ENCODE measurements around the gene DDX28. TPM values are rescaled to one million over a fixed set of nuclear protein-coding genes. Genes with fewer than 3 reads are reported as not detected.

Gene DDX28
- total and polyA plus RNA-seq, 10 of the 15 experiments (the other 5 are each of a cell fraction or from before 2014, with no cell fraction given), result 3.6 to 40.4 (median 20.0) TPM

GRCh38 chr16:68015681-68016080 lies 7.4 kb downstream of the DDX28 start, which contains the start of gene DPEP2NB:
Gene DPEP2NB, minus strand, starts transcription at chr16:68015911. Its CDS starts 141 bp downstream, at chr16:68015770.
- POLR2A ChIA-PET, result interaction anchor here (0.5 to 0.7 kb wide), 2 partner anchors 60 to 222 kb away, joined by 3 to 8 read pairs; no protein-coding TSS in a partner anchor

DNA sequence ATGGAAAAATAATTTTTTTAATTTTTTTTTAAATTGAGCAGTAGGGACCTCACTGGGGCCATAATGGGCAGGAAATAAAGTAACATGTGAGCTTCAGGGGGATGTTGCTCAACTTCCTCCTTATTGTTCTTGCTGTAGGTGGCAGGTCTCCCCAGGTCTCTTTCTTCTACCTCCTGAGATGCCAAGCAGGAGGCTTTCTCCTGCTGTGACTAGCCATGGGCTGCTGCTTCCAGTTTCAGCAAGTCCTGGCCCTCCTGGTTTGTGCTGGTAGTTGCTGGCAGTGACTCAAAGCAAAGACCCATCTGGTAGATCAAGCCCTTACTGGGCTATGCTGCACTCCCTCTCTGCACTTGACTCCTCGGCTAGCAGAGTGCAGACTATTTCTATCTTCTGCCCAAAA lies 9.6 kb downstream of the DDX28 start:
- no peaks in the 10 kb centered on the region for H3K27me3 ChIP-seq (replicated peaks in 1 of 2; ENCODE audit: control insufficient read depth in 2 of 2, insufficient read depth in 2 of 2, low read length in 1 of 2)
- no peaks in the 10 kb centered on the region for H4K20me1 ChIP-seq (ENCODE audit: control insufficient read depth, insufficient read depth)
- POLR2A ChIA-PET, result interaction anchor here (0.7 kb wide), 1 partner anchor 209 kb away, joined by 3 read pairs; no protein-coding TSS in a partner anchor
- 0% methylated on average over 1 of the region's 1 CpG for WGBS (ENCODE audit: insufficient coverage, insufficient replicate concordance, low lambda C conversion rate, missing lambda C conversion rate)
- BruUV-seq (replicated peaks), result no TSS peak
- no peak overlapping the region for H3K27ac ChIP-seq (ENCODE audit: control insufficient read depth, insufficient read depth)
- no peak overlapping the region for H2AFZ ChIP-seq (ENCODE audit: control insufficient read depth, low read depth, low read length)
- H3K79me2 ChIP-seq (ENCODE audit: control insufficient read depth, insufficient read depth, low read length), result no peaks in the 10 kb centered on the region
- H3K9me3 ChIP-seq (replicated peaks; ENCODE audit: control insufficient read depth, insufficient read depth, low read length), result no peaks in the 10 kb centered on the region
- DNase-seq (ENCODE audit: low read depth, low spot score) (no peak), FAIRE-seq (no peak), ATAC-seq (no peak)
- H3K36me3 ChIP-seq (ENCODE audit: control insufficient read depth in 2 of 2, insufficient read depth in 2 of 2, low read length in 1 of 2), result no peaks in the 10 kb centered on the region
- RAD21 ChIA-PET (ENCODE audit: unreplicated experiment), result no interaction called here
- no peaks in the 10 kb centered on the region for H3K4me1 ChIP-seq (ENCODE audit: control insufficient read depth, insufficient read depth, low read length)
- intact Hi-C loops (cut with micrococcal nuclease; ENCODE audit: unreplicated experiment), result no loop called here
- no peak overlapping the region for H3K4me3 ChIP-seq
- in situ Hi-C loops (cut with MboI), result no loop called here
- no peak overlapping the region for H3K9ac ChIP-seq (ENCODE audit: control insufficient read depth, insufficient read depth, low read length)
- CTCF ChIA-PET, result no interaction called here
- TF ChIP-seq ZBED1 (IDR thresholded peaks at IDR 0.05; ENCODE audit: borderline replicate concordance) (no peak), NFXL1 (IDR thresholded peaks at IDR 0.05; ENCODE audit: borderline replicate concordance) (no peak), IKZF2 (IDR thresholded peaks at IDR 0.05) (no peak), SIX5 (IDR thresholded peaks at IDR 0.05; ENCODE audit: low read depth, low read length, severe bottlenecking) (no peak)
- H3K4me2 ChIP-seq (ENCODE audit: control insufficient read depth, insufficient read depth), result no peak overlapping the region
- SMC1A ChIA-PET (ENCODE audit: uncharacterized antibody, unreplicated experiment), result no interaction called here

More at GRCh38 chr16:68015681-68016080, 7.4 kb downstream of the DDX28 start, which contains the start of gene DPEP2NB:
- TF ChIP-seq NBN (IDR thresholded peaks at IDR 0.05), result no peak
- TF ChIP-seq, protein P1, sequence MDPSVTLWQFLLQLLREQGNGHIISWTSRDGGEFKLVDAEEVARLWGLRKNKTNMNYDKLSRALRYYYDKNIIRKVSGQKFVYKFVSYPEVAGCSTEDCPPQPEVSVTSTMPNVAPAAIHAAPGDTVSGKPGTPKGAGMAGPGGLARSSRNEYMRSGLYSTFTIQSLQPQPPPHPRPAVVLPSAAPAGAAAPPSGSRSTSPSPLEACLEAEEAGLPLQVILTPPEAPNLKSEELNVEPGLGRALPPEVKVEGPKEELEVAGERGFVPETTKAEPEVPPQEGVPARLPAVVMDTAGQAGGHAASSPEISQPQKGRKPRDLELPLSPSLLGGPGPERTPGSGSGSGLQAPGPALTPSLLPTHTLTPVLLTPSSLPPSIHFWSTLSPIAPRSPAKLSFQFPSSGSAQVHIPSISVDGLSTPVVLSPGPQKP (IDR thresholded peaks at IDR 0.05; ENCODE audit: low read depth, low read length), result no peak
- TF ChIP-seq ZNF217 (IDR thresholded peaks at IDR 0.05), result no peak
- no peak for TF ChIP-seq WRNIP1 (IDR thresholded peaks at IDR 0.05; ENCODE audit: borderline replicate concordance, low read depth, low read length)
- no peak for TF ChIP-seq POLR2AphosphoS2 (IDR thresholded peaks at IDR 0.05; ENCODE audit: low read depth, low read length)
- TF ChIP-seq ZBED1 (IDR thresholded peaks at IDR 0.05; ENCODE audit: borderline replicate concordance), result no peak
- Histone ChIP-seq H3K4me2 (ENCODE audit: control insufficient read depth, insufficient read depth) (no peak within 1 kb of the TSS), H3K79me2 (ENCODE audit: control insufficient read depth, insufficient read depth, low read length) (no peaks in the 10 kb centered on the region), H3K36me3 (ENCODE audit: control insufficient read depth in 2 of 2, insufficient read depth in 2 of 2, low read length in 1 of 2) (no peaks in the 10 kb centered on the region), H3K4me3 (no peak within 1 kb of the TSS), H2AFZ (ENCODE audit: control insufficient read depth, low read depth, low read length) (no peak within 1 kb of the TSS), H4K20me1 (ENCODE audit: control insufficient read depth, insufficient read depth) (no peaks in the 10 kb centered on the region), H3K27ac (ENCODE audit: control insufficient read depth, insufficient read depth) (no peak within 1 kb of the TSS), H3K9me3 (replicated peaks; ENCODE audit: control insufficient read depth, insufficient read depth, low read length) (no peaks in the 10 kb centered on the region), H3K9ac (ENCODE audit: control insufficient read depth, insufficient read depth, low read length) (no peak within 1 kb of the TSS), H3K4me1 (ENCODE audit: control insufficient read depth, insufficient read depth, low read length) (no peaks in the 10 kb centered on the region), H3K27me3 (replicated peaks in 1 of 2; ENCODE audit: control insufficient read depth in 2 of 2, insufficient read depth in 2 of 2, low read length in 1 of 2) (no peaks in the 10 kb centered on the region)
- DNase-seq (ENCODE audit: low read depth, low spot score) (no peak), ATAC-seq (no peak), FAIRE-seq (no peak)
- WGBS (ENCODE audit: insufficient coverage, insufficient replicate concordance, low lambda C conversion rate, missing lambda C conversion rate), result 54% methylated on average over 5 of the region's 5 CpGs
- intact Hi-C loops (cut with micrococcal nuclease; ENCODE audit: unreplicated experiment) (no loop called here), in situ Hi-C loops (cut with MboI) (no loop called here)
- RAD21 ChIA-PET (ENCODE audit: unreplicated experiment), result interaction anchor here (1.0 kb wide), 1 partner anchor 14 kb away, joined by 5 read pairs; no protein-coding TSS in a partner anchor
- BruUV-seq (replicated peaks), result no TSS peak
- SMC1A ChIA-PET (ENCODE audit: uncharacterized antibody, unreplicated experiment), result interaction anchor here (0.9 to 1.1 kb wide), 3 partner anchors 10 to 21 kb away, joined by 3 to 4 read pairs (median 3); no protein-coding TSS in a partner anchor
- CTCF ChIA-PET, result interaction anchor here (2.4 kb wide), 1 partner anchor 25 kb away, joined by 9 read pairs; no protein-coding TSS in a partner anchor

Data from GM12878 (cell line).